ENCODE results near the gene ADGRB2.

GRCh38 chr1:31751822-31752241, 12.3 kb downstream of the ADGRB2 start:
- TF ChIP-seq, protein P1, sequence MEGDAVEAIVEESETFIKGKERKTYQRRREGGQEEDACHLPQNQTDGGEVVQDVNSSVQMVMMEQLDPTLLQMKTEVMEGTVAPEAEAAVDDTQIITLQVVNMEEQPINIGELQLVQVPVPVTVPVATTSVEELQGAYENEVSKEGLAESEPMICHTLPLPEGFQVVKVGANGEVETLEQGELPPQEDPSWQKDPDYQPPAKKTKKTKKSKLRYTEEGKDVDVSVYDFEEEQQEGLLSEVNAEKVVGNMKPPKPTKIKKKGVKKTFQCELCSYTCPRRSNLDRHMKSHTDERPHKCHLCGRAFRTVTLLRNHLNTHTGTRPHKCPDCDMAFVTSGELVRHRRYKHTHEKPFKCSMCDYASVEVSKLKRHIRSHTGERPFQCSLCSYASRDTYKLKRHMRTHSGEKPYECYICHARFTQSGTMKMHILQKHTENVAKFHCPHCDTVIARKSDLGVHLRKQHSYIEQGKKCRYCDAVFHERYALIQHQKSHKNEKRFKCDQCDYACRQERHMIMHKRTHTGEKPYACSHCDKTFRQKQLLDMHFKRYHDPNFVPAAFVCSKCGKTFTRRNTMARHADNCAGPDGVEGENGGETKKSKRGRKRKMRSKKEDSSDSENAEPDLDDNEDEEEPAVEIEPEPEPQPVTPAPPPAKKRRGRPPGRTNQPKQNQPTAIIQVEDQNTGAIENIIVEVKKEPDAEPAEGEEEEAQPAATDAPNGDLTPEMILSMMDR (IDR thresholded peaks at IDR 0.05), result no peak
- TF ChIP-seq POLR2A (IDR thresholded peaks at IDR 0.05), result no peak

Measured in esophagus squamous epithelium (tissue), 4 donors.